Measurements from ENCODE around the gene IGF2R.

The IGF2R gene

DNA sequence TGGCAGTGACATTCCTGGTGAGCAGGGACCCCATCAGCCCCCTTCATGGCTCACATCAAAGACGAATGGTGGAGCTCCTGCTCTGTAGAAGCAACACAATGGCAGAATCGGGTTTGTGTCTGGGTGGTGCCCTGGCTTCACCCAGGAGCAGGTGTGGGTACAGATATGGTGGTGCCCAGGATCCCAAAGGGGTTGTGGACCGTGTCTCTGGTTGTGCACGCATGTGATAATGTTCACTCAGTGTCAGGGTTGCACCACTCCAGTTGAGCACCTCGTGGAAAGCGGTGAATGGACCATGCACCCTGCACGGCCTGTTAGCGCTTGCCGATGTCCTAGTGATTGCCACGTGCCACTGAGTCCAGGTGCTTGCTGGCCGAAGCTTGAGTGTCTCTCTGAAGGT is 63.0 kb downstream of the IGF2R start:
- no peak for DNase-seq

DNA sequence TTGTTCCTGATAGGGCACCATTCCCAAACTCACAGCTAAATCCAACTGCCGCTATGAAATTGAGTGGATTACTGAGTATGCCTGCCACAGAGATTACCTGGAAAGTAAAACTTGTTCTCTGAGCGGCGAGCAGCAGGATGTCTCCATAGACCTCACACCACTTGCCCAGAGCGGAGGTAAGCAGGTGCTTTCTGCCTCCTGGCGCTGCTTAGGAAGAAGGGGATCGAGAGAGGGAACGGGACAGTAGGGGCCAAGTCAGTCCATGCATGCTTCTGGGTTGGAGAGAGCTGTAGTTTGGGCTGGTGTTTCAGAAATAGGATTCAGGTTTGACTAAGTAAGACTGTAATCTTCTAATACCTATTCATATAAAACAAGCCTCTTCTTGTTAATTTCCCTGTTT is 63.7 kb downstream of the IGF2R start:
- DNase-seq: no peak

- no peak for DNase-seq
Measured at GRCh38 chr6:160034036-160034930, 65.4 kb downstream of the IGF2R start.

DNA sequence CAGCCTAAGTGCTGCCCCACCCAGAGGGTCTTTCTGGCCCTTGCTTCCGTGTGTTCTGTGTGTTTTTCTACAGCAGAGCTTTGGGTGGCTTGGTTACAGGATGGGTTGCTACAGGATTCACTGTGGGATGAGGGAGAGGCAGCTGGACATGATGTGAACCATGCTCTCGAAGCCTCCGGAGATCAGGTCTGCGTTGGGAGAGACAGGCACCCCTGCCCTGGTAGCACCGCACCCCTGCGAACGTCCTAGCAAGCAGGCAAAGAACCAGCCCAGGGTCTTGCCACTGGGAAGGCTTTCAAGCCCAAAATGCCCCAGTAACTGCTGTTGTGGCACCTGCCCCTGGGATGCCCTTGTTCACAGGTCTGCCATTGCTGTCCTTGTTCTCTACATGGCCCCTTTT is 66.4 kb downstream of the IGF2R start:
- DNase-seq: no peak

DNA sequence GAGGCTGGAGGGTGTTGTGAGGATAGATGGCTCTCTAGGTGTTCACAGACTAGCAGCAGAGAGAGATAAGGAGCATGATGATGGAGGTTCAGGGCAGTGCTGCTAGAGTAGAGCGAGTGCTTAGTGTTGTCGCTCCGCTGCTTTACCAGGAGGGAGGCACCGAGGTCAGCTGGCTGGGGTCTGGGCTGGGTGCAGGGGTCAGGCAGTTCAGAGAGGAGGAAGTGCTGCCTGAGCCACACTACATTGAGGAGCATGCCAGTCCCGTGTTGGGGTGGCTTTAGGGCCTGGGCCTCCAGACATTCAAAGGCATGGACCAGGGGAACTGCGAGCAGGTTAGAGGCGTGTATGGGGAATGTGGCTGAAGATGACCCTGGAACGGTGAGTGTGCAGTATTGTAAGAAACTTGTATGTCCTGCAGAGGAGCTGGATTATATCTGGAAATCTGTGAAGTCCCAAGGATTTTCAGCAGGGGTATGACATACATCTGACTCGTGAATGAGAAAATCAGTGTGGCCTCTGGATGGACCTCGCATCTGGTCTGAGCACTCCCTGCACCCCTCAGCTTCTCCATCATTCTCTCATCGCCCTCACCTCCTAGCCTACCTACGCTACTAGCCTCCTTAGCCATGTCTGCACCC is 66.9 kb downstream of the IGF2R start:
- no peak for DNase-seq

DNA sequence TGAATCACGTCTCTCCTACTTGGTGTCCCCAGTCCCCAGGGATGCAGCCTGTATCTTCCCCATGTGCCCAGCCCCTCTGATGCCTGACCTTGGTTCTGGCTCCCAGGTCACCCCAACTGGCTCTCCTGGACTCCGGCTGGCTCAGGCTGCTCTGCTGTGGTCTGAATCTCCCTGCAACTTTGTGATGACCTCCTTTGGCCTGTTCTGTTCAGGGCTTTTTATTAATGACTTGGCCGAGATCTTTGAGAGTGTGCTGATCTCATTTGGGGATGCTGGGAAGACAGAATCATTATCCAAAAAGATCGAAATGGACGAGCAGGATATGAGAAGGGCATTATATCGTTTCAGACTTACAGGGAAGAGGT is 67.4 kb downstream of the IGF2R start:
- no peak for DNase-seq

DNA sequence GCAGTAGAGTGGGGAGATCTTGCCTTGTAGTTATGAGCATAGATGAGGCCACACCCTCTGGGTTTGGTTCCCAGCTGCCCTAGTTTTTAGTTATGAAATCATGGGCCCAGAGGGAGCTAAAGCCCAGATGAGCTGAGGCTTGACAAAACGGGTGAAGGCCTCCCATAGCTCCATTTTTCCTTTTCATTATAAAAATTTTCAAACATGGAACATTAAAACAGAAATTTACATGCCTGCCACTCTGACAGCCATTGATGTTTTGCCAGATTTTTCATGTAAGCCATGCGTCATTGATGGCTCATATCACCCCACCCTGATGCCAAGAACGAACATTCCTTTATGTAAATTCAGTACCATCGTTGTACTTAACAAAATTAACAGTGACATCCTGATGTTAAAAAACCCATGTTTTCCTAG is 67.9 kb downstream of the IGF2R start:
- no peak for DNase-seq

DNA sequence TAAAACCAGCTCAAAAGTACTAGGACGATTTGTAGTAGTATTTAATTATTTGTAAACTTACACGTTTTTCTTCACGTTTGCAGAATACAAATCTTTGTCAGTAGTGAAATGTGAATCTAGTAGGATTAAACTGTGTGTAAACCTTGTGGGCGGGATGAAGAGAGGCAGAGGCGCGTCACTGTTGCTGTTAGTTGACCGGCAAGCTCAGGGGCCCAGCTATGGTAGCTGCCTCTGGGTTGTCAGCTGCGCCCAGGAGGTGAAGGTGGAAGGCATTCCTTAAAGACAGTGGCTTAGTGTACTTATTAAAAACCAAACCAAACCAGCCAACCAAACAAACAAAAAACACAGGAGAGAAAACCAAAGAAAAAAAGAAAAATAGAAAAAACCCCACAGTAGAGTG is 69.6 kb downstream of the IGF2R start:
- no peak for DNase-seq

- DNase-seq: no peak
Measured at GRCh38 chr6:160039441-160039840, 70.6 kb downstream of the IGF2R start.

DNA sequence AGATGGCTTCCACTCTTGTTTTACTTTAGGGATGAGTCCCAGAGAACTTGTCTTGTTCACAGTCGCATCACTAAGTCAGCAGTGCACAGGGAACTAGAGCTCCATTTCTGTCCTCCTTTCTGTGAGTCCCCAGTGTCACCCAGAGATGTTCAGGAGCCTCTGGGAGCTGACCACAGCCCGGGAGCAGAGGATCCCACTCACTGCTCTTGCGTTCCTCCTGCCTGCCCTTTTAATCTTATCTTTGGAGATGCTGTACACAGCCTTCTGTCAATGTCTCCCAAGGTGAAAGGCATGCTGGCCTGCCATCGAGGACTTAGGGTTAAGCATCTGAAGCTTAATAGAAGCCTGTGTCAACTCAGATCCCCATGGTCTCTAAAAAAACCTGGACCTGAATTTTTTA is 71.2 kb downstream of the IGF2R start:
- DNase-seq: no peak

DNA sequence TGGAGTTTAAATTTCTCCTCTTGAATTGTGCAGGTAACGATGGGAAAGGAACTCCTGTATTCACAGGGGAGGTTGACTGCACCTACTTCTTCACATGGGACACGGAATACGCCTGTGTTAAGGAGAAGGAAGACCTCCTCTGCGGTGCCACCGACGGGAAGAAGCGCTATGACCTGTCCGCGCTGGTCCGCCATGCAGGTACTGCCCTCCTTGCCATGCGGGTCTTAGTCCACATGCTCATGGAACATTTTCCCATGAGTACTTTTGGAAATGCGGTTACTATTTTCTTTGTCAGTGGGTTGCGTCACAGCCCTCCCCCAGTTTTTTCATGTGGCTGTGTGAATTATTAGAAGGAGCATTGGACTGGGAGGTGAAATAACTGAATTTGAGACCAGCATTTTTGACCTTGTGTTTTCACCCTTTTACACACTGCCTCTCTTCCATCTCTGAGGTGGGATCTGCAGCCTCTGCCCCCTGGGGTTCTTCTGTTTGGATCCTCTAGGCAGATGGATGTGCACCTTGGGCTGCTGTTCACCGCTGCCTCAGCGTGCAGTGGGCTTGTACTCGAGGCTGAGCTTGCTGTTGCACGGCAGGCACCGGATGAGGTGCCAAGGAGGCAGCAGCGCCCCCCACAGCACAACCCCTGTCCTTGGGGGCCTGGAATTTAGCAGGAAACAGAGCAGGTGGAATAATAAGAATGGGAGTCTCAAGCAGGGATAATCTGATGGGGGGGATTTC is 71.8 kb downstream of the IGF2R start:
- DNase-seq: no peak

DNA sequence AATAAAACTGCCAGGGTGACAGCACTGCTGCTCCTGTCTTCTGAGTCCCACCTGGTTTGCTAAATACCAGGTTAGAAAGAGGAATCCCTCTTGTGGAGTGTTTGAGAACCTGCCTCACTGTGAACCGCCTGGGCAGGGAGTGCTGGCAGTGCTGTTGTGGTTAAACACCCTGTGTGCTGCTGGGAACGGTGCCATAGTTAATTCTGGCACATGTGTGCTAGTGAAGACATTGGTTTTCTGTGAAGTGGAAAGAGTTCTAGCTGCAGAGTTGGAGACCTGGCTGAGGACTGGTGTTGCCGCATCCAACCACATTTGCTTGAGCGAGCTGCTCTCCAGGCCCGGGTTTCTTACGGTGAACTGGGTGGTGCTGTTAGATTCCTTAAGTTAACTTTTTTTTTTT is 72.7 kb downstream of the IGF2R start:
- no peak for DNase-seq

DNA sequence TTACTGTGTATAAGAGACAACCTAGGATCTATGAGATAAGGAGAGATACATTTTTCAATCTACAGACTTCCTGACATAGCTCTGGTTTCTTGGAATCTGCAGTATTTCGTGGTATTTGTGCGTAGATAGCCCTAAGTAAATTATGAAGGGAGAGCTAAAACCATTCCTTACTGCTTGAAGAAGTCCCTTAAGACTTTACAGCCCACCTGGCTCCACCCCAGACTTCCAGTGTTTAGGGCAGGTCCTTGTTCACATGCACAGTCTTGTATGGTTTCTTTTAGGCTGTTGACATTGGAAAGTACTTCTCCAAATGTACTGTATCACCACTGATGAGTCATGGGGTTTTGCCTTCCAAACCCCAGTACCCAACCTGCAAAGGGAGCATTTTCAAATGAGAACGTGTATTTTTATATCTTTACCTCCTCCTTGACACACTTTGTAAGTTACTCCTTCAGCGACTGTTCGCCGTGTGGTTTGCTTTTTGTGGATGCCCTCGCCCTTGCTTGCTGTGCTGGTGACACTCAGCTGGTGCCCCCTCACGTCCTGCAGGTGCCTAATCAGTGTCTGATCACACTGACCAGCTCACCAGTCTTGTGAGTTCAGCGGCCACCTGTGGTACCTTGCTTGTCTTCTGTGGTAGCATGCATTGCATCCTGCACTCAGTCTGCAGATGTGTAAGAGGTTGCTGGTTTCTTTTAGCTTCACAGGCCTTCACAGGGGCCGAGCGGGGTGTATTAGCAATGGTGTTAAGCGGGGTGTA is 73.3 kb downstream of the IGF2R start:
- DNase-seq: no peak

GRCh38 chr6:160042788-160043301 is 74.0 kb downstream of the IGF2R start:
- no peak for DNase-seq

DNA sequence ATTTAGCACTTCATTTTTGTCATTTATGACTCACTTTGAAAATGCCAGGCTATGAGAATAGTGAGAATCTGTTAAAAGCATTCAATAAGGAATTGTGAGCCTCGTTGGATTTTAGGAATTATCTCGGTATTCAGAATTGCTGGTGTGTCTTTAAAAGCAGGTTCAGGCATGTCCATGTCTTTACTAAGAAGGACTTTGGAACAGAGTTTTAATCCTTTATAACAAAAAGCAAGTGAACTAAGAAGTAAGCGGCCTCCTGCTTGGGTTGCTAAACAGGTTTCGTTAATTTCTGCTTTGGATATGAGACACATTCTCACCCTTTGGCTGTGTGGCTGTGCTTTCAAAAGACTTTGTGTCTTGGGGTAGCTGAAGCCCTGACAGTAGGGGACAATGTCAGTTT is 74.9 kb downstream of the IGF2R start:
- no peak for DNase-seq

DNA sequence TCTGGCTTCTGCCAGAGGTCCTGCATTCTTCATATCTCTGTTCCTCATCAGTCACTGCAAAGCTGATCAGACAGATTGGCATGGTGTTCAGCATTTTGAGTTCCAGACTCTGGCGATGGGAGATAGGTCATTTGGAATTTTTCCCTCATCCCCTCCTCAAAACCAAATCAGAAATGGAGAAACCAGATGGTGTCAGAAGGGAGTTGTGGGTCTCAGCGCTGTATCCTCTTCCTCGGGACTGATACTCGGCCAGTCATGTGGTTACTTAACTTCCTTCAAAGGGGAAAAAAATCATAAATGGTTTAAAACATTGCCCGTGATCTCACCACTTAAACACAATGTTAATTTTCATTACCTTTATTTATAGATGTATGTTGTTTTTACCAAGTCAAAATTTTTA is 75.8 kb downstream of the IGF2R start:
- DNase-seq: no peak

GRCh38 chr6:160048471-160048870 is 79.6 kb downstream of the IGF2R start:
- no peak for DNase-seq

- no peak for DNase-seq
Measured at GRCh38 chr6:160049346-160049745, 80.5 kb downstream of the IGF2R start.

DNA sequence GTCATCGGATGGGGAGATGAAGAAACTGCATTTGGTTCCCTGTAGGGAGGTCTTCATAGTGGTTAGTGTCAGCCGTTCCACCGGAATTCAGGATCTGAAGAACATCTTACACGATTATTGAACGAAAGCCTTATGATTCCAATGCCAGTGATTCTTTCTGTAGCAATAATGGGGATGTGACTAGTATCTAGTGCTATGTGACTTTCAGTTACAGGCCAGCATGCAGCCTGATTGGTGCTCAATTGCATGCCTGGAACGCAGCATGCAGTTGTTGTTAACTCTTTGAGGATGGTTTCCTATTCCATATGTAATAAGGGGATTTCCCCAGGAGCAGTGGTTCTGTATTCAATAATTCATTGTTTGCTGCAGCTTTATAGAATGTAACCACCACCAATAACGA is 81.1 kb downstream of the IGF2R start:
- DNase-seq: no peak

DNA sequence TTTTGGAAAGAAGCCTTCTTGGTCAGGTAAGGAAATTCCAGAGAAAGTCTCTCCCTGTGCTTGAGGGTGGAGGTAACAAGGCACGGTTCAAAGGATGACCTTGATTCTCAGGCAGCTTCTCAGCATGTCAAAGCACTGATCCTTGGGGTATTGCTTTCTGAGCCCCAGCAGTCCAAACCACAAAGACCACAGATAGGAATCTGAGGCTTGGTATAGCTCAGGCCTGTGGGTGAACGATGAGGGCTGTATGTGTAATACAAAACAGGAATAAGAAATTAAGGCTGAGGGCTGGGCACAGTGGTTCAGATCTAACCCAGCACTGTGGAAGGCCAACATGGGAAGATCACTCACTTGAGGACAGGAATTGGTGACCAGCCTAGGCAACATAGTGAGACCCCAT is 82.5 kb downstream of the IGF2R start:
- DNase-seq: no peak

DNA sequence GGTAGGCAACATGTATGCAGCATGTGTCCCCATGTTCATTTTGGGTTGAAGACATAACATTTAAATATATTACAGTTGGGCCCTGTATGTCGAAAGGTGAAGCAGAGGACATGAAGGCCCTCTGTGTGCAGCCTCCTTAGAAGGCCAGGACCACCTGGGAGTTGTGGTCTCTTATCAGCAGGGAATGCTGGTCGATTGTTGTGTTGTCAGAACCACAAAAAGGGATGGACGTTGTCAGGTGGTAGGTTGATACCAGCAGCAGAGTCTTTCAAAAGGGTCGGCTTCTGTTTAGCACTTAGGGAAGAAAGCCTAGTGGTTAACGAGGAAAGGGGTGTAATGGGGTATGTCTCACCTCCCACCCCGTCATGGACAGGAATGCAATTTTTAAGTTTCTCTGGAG is 85.4 kb downstream of the IGF2R start:
- no peak for DNase-seq

DNA sequence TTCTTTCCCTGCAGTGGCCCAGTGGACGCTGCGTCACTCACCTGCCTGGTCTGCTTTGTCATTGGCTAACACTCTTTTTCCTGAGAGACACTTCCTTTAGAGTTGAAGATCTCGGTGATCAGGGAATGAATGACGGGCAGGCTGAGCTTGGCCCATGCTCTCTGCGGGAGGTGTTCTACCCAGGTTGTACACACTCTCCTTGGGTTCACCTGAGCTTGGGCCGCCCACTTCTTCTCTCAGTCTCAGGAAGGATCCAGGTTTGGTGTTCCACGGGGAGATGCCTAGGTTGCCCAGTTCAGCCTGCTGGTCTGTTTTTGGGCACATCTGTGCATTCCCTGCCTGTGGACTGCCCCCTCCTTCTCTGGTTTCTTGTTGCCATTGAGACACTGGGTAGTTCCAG is 86.0 kb downstream of the IGF2R start:
- DNase-seq: no peak

- no peak for DNase-seq
Measured at GRCh38 chr6:160055378-160055777, 86.5 kb downstream of the IGF2R start.
